NCI-H2227 treated with DMSO at 0.1 percent for 48 hours (cell line): ENCODE results near the gene RPL10.

Experiments
- DNase-seq: peaks from one replicate; lab custom pipeline; 2025; lab: John Stamatoyannopoulos, UW

RPL10 gene

GRCh38 chrX:154449618-154450017, 51.4 kb downstream of the RPL10 start:
- no peak for DNase-seq

GRCh38 chrX:154450312-154450711, 52.1 kb downstream of the RPL10 start:
- no peak for DNase-seq
